Measurements from ENCODE around the gene TEX53.
A peak's percentile ranks its signal among the peaks of the same experiment; 100 is the strongest.

Gene TEX53

GRCh38 chr9:114678795-114679194 is 21.2 kb upstream of the TEX53 start:
- DNase-seq = no peak

GRCh38 chr9:114678130-114678529 is 20.5 kb upstream of the TEX53 start:
- no peak for DNase-seq

GRCh38 chr9:114677418-114677817 is 19.8 kb upstream of the TEX53 start:
- DNase-seq = peak; percentile 86

GRCh38 chr9:114676901-114677300 is 19.3 kb upstream of the TEX53 start:
- DNase-seq = no peak

GRCh38 chr9:114674798-114675540 is 17.4 kb upstream of the TEX53 start:
- no peak for DNase-seq

- DNase-seq = no peak
These were observed 16.6 kb upstream of the TEX53 start for GRCh38 chr9:114674076-114674797.

GRCh38 chr9:114671605-114672004 is 14.0 kb upstream of the TEX53 start:
- no peak for DNase-seq

- DNase-seq = no peak
These were observed 12.4 kb upstream of the TEX53 start for GRCh38 chr9:114669961-114670360.

GRCh38 chr9:114668146-114668545 is 10.5 kb upstream of the TEX53 start:
- no peak for DNase-seq

GRCh38 chr9:114666851-114667250 is 9.2 kb upstream of the TEX53 start:
- no peak for DNase-seq

GRCh38 chr9:114666401-114666800 is 8.8 kb upstream of the TEX53 start:
- DNase-seq = no peak

- DNase-seq = no peak
These were observed 6.6 kb upstream of the TEX53 start for GRCh38 chr9:114664181-114664580.

- DNase-seq = peak; percentile 68
These were observed 4.7 kb upstream of the TEX53 start for GRCh38 chr9:114662081-114662989.

GRCh38 chr9:114656301-114656700 is 1.3 kb downstream of the TEX53 start:
- no peak for DNase-seq

- DNase-seq = no peak
These were observed 1.9 kb downstream of the TEX53 start for GRCh38 chr9:114655689-114656088.

- DNase-seq = peak; percentile 94
These were observed 3.9 kb downstream of the TEX53 start for GRCh38 chr9:114653556-114654159.

GRCh38 chr9:114652776-114653555 is 4.6 kb downstream of the TEX53 start:
- no peak for DNase-seq

- DNase-seq = no peak
These were observed 13.7 kb downstream of the TEX53 start for GRCh38 chr9:114643896-114644295.

- DNase-seq = no peak
These were observed 14.6 kb downstream of the TEX53 start for GRCh38 chr9:114643001-114643400.

GRCh38 chr9:114641967-114642366 is 15.6 kb downstream of the TEX53 start:
- DNase-seq = no peak

GRCh38 chr9:114638404-114638803 is 19.2 kb downstream of the TEX53 start:
- DNase-seq = no peak

GRCh38 chr9:114634387-114634786 is 23.2 kb downstream of the TEX53 start:
- DNase-seq = no peak

Data from eye (tissue), 1 donor.